CD4-positive, alpha-beta memory T cell (primary cell): ENCODE data around the gene HIPK4. TPM values are rescaled to one million over a fixed set of nuclear protein-coding genes. Genes with fewer than 3 reads are reported as not detected.
"Not testable (repeated sequence)": the region's sequence is repeated elsewhere in the genome, so short reads cannot be mapped to it uniquely, and the experiment has no call there.

Source experiments
- CTCF ChIA-PET: fragments of 350-600 bp; sonication (Branson Sonifier 250); formaldehyde crosslinking; loops from one replicate; lab custom pipeline; 2021; ENCODE audit warnings: inconsistent platforms; ENCODE audit not compliant: partially characterized antibody; lab: Charles Lee
- POLR2A ChIA-PET: fragments of 350-600 bp; sonication (Branson Sonifier 250); formaldehyde crosslinking; loops from one replicate; lab custom pipeline; 2021; ENCODE audit not compliant: partially characterized antibody; lab: Charles Lee
- DNase-seq, 5 donors: peaks; one replicate each; pipeline versions ENCODE4 v3.0.0 to v3.0.0-alpha.2; 2020 to 2022; ENCODE audit warnings: mixed read lengths in 1 of 5
- H3K27ac ChIP-seq: one replicate; pipeline ENCODE4 v1.7.0; 2013; ENCODE audit warnings: low read depth, low read length
- H3K27me3 ChIP-seq: 2 replicates; pipeline ENCODE4 v1.7.0; 2013; ENCODE audit warnings: mild to moderate bottlenecking, low read length, moderate library complexity; ENCODE audit not compliant: insufficient read depth
- H3K36me3 ChIP-seq: 2 replicates; pipeline ENCODE4 v1.7.0; 2013; ENCODE audit warnings: mild to moderate bottlenecking, low read length, moderate library complexity; ENCODE audit not compliant: insufficient read depth
- H3K4me1 ChIP-seq: 2 replicates; pipeline ENCODE4 v1.7.0; 2013; ENCODE audit warnings: mild to moderate bottlenecking, low read length, moderate library complexity; ENCODE audit not compliant: insufficient read depth
- H3K4me3 ChIP-seq, 2 donors: one replicate each; pipeline ENCODE4 v1.7.0; 2013; ENCODE audit warnings: low read length in 2 of 2, mild to moderate bottlenecking in 1 of 2
- H3K9me3 ChIP-seq, 2 donors: one replicate each; pipeline ENCODE4 v1.7.0; 2013; ENCODE audit warnings: low read length in 2 of 2, control low read depth in 1 of 2; ENCODE audit not compliant: control insufficient read depth in 1 of 2
- H3K27ac Mint-ChIP-seq, 7 donors: one replicate each; pipeline ENCODE4 v1.8.0; 2020 to 2021; ENCODE audit warnings: mixed read lengths in 7 of 7, mild to moderate bottlenecking in 6 of 7, inconsistent platforms in 3 of 7, moderate library complexity in 3 of 7
- H3K27me3 Mint-ChIP-seq, 2 donors: one replicate each; pipeline ENCODE4 v1.8.0; 2020 to 2021; ENCODE audit warnings: mixed read lengths in 2 of 2
- H3K36me3 Mint-ChIP-seq, 2 donors: one replicate each; pipeline ENCODE4 v1.8.0; 2020 to 2021; ENCODE audit warnings: mixed read lengths in 2 of 2, inconsistent platforms in 1 of 2, mild to moderate bottlenecking in 1 of 2
- H3K4me1 Mint-ChIP-seq, 4 donors: one replicate each; pipeline ENCODE4 v1.8.0; 2020 to 2021; ENCODE audit warnings: mixed read lengths in 4 of 4, mild to moderate bottlenecking in 1 of 4
- H3K4me3 Mint-ChIP-seq, 8 donors: one replicate each; pipeline ENCODE4 v1.8.0; 2020 to 2021; ENCODE audit warnings: mixed read lengths in 8 of 8, mild to moderate bottlenecking in 7 of 8, moderate library complexity in 6 of 8, inconsistent platforms in 3 of 8
- H3K9me3 Mint-ChIP-seq, 8 donors: one replicate each; pipeline ENCODE4 v1.8.0; 2020 to 2021; ENCODE audit warnings: mixed read lengths in 8 of 8, mild to moderate bottlenecking in 5 of 8, inconsistent platforms in 3 of 8, moderate library complexity in 1 of 8
- intact Hi-C: fragments of 100-400 bp; cut with micrococcal nuclease; formaldehyde crosslinking; loops from one replicate; pipeline ENCODE4 v1.15.1; 2023
- polyA plus RNA-seq, 2 donors: library from polyadenylated mRNA; unstranded; fragments of 300-500 nt; fragmentation: Illumina TruSeq; gene quantifications; one replicate each; pipeline ENCODE4 v1.2.3, GENCODE V29; 2021
- total RNA-seq, 2 experiments: library from RNA; stranded (reverse); gene quantifications; one replicate each; pipeline ENCODE4 v1.2.3, GENCODE V29; 2021

HIPK4 gene
- total and polyA plus RNA-seq, 4 experiments from 2014 or later, result not detected

- not testable (repeated sequence) for H3K9me3 ChIP-seq, H3K36me3 ChIP-seq, DNase-seq, H3K27me3 Mint-ChIP-seq, H3K27ac ChIP-seq, H3K27me3 ChIP-seq, H3K9me3 Mint-ChIP-seq, H3K27ac Mint-ChIP-seq, H3K4me3 ChIP-seq
- POLR2A ChIA-PET, result interaction anchor here (8.9 kb wide), 1 partner anchor 13 kb away, joined by 227 read pairs; the partner anchor contains the start of gene SERTAD3
- H3K4me1 ChIP-seq, result peaks cover 21% of the 10 kb centered on the region
- CTCF ChIA-PET, result interaction anchor here (3.1 kb wide), 1 partner anchor 37 kb away, joined by 24 read pairs; the partner anchor contains the start of gene BLVRB
- Mint-ChIP-seq H3K4me3 (peak overlapping the region in 1 of 8 donors; percentile 49), H3K4me1 (peaks cover 9 to 28% (median 17%) of the 10 kb centered on the region in 4 donors), H3K36me3 (peaks cover 0 to 11% of the 10 kb centered on the region in 2 donors)
- intact Hi-C loops, result loop anchor here (5.0 to 10.0 kb wide), 2 partner anchors 143 to 174 kb away; partner anchors contain the start of genes AKT2 and LTBP4
These were observed 38.2 kb upstream of the HIPK4 start for GRCh38 chr19:40428197-40428596.

GRCh38 chr19:40425450-40426287, 35.7 kb upstream of the HIPK4 start, which contains the start of gene SERTAD1:
Gene SERTAD1, minus strand, starts transcription at chr19:40425992. Its CDS starts 2,446 bp downstream, at chr19:40423546.
- peaks cover 28% of the 10 kb centered on the region for H3K4me1 ChIP-seq
- intact Hi-C loops, result loop anchor here (1.0 to 10.0 kb wide), 6 partner anchors 18 to 177 kb away; partner anchors contain the start of genes AKT2, BLVRB, C19orf47 and LTBP4
- H3K9me3 ChIP-seq, result no peaks in the 10 kb centered on the region
- Mint-ChIP-seq H3K36me3 (peaks cover 0 to 14% of the 10 kb centered on the region in 2 donors), H3K4me1 (peaks cover 11 to 34% (median 22%) of the 10 kb centered on the region in 4 donors), H3K9me3 (peaks cover 0 to 2% (median 0%) of the 10 kb centered on the region in 8 donors), H3K4me3 (peak within 1 kb of the TSS; percentile 92 to 99 (median 95)), H3K27me3 (peaks cover 0 to 2% of the 10 kb centered on the region in 2 donors), H3K27ac (peak within 1 kb of the TSS; percentile 97 to 99 (median 98))
- POLR2A ChIA-PET, result interaction anchor here (0.7 to 8.9 kb wide), 19 partner anchors 8 to 579 kb away, joined by 3 to 227 read pairs (median 6); partner anchors contain the start of genes ACTMAP, AKT2, BLVRB and C19orf47
- no peaks in the 10 kb centered on the region for H3K27me3 ChIP-seq
- peak within 1 kb of the TSS; percentile 92 for H3K27ac ChIP-seq
- H3K36me3 ChIP-seq, result no peaks in the 10 kb centered on the region
- CTCF ChIA-PET, result interaction anchor here (1.1 to 3.1 kb wide), 6 partner anchors 9 to 178 kb away, joined by 3 to 24 read pairs (median 6); partner anchors contain the start of gene BLVRB
- peak; percentile 100 for DNase-seq
- peak within 1 kb of the TSS; percentile 79 to 85 for H3K4me3 ChIP-seq

- intact Hi-C loops, result loop anchor here (1.0 to 10.0 kb wide), 6 partner anchors 18 to 177 kb away; partner anchors contain the start of genes AKT2, BLVRB, C19orf47 and LTBP4
- peak overlapping the region; percentile 92 to 99 (median 95) for H3K4me3 Mint-ChIP-seq
- H3K36me3 Mint-ChIP-seq, result peaks cover 0 to 14% of the 10 kb centered on the region in 2 donors
- H3K9me3 ChIP-seq, result no peaks in the 10 kb centered on the region
- peak in 1 of 5 donors; percentile 11 for DNase-seq
- peaks cover 0 to 2% of the 10 kb centered on the region in 2 donors for H3K27me3 Mint-ChIP-seq
- no peaks in the 10 kb centered on the region for H3K36me3 ChIP-seq
- no peaks in the 10 kb centered on the region for H3K27me3 ChIP-seq
- H3K4me1 ChIP-seq, result peaks cover 28% of the 10 kb centered on the region
- H3K4me1 Mint-ChIP-seq, result peaks cover 13 to 36% (median 22%) of the 10 kb centered on the region in 4 donors
- POLR2A ChIA-PET, result interaction anchor here (0.7 to 8.9 kb wide), 9 partner anchors 9 to 180 kb away, joined by 3 to 227 read pairs (median 6); partner anchors contain the start of genes BLVRB, C19orf47, PLD3 and SERTAD3
- H3K4me3 ChIP-seq, result peak overlapping the region; percentile 79 to 85
- H3K27ac ChIP-seq, result peak overlapping the region; percentile 92
- peak overlapping the region; percentile 94 to 99 (median 98) for H3K27ac Mint-ChIP-seq
- H3K9me3 Mint-ChIP-seq, result peaks cover 0 to 2% (median 0%) of the 10 kb centered on the region in 8 donors
- CTCF ChIA-PET, result interaction anchor here (0.8 to 1.1 kb wide), 3 partner anchors 20 to 41 kb away, joined by 3 read pairs; partner anchors contain the start of gene BLVRB
These were observed 34.9 kb upstream of the HIPK4 start for GRCh38 chr19:40424637-40425449.

- POLR2A ChIA-PET, result interaction anchor here (0.7 to 8.9 kb wide), 6 partner anchors 10 to 180 kb away, joined by 3 to 227 read pairs (median 4); partner anchors contain the start of genes BLVRB and SERTAD3
- no peak overlapping the region for H3K27ac ChIP-seq
These were observed 34.0 kb upstream of the HIPK4 start for GRCh38 chr19:40423938-40424337.

GRCh38 chr19:40422748-40423566, 33.0 kb upstream of the HIPK4 start:
- H3K4me1 Mint-ChIP-seq, result peaks cover 17 to 48% (median 24%) of the 10 kb centered on the region in 4 donors
- Histone ChIP-seq H3K36me3 (no peaks in the 10 kb centered on the region), H3K4me1 (peaks cover 28% of the 10 kb centered on the region), H3K4me3 (no peak overlapping the region), H3K9me3 (no peaks in the 10 kb centered on the region), H3K27ac (no peak overlapping the region), H3K27me3 (no peaks in the 10 kb centered on the region)
- H3K27ac Mint-ChIP-seq, result peak overlapping the region in 6 of 7 donors; percentile 79 to 98 (median 90)
- DNase-seq, result no peak
- peaks cover 0 to 2% of the 10 kb centered on the region in 2 donors for H3K27me3 Mint-ChIP-seq
- peaks cover 0 to 16% of the 10 kb centered on the region in 2 donors for H3K36me3 Mint-ChIP-seq
- ChIA-PET POLR2A (interaction anchor here (0.8 to 8.9 kb wide), 5 partner anchors 11 to 181 kb away, joined by 3 to 227 read pairs (median 12); partner anchors contain the start of genes BLVRB and SERTAD3), CTCF (interaction anchor here (0.8 to 1.4 kb wide), 2 partner anchors 15 to 20 kb away, joined by 3 to 4 read pairs; no protein-coding TSS in a partner anchor)
- peak overlapping the region in 7 of 8 donors; percentile 4 to 93 (median 53) for H3K4me3 Mint-ChIP-seq
- peaks cover 0 to 2% (median 0%) of the 10 kb centered on the region in 8 donors for H3K9me3 Mint-ChIP-seq
- intact Hi-C loops, result loop anchor here (10.0 kb wide), 1 partner anchor 138 kb away; the partner anchor contains the start of gene AKT2

More at GRCh38 chr19:40423938-40424337, 34.0 kb upstream of the HIPK4 start:
- Mint-ChIP-seq H3K27me3 (peaks cover 0 to 2% of the 10 kb centered on the region in 2 donors), H3K9me3 (peaks cover 0 to 2% (median 0%) of the 10 kb centered on the region in 8 donors), H3K27ac (peak overlapping the region; percentile 36 to 99 (median 78)), H3K36me3 (peaks cover 0 to 15% of the 10 kb centered on the region in 2 donors), H3K4me3 (peak overlapping the region in 3 of 8 donors; percentile 48 to 66 (median 65)), H3K4me1 (peaks cover 16 to 45% (median 24%) of the 10 kb centered on the region in 4 donors)
- Histone ChIP-seq H3K4me3 (no peak overlapping the region), H3K9me3 (no peaks in the 10 kb centered on the region), H3K27me3 (no peaks in the 10 kb centered on the region), H3K4me1 (peaks cover 28% of the 10 kb centered on the region), H3K36me3 (no peaks in the 10 kb centered on the region)
- CTCF ChIA-PET, result interaction anchor here (0.8 to 1.4 kb wide), 4 partner anchors 16 to 42 kb away, joined by 3 to 4 read pairs (median 3); partner anchors contain the start of gene BLVRB
- intact Hi-C loops, result loop anchor here (10.0 kb wide), 1 partner anchor 139 kb away; the partner anchor contains the start of gene AKT2
- DNase-seq, result no peak
